Parietal lobe (tissue), 1 donor: ENCODE data around the gene TAL2. TPM values are rescaled to one million over a fixed set of nuclear protein-coding genes. Genes with fewer than 3 reads are reported as not detected.

Experiments used
- total RNA-seq: library from RNA; depleted of rRNA; stranded (reverse); fragments of >200 nt; gene quantifications from one replicate; pipeline ENCODE4 v1.2.3, GENCODE V29; 2014

The TAL2 gene
- total RNA-seq, result 6.3 TPM

DNA sequence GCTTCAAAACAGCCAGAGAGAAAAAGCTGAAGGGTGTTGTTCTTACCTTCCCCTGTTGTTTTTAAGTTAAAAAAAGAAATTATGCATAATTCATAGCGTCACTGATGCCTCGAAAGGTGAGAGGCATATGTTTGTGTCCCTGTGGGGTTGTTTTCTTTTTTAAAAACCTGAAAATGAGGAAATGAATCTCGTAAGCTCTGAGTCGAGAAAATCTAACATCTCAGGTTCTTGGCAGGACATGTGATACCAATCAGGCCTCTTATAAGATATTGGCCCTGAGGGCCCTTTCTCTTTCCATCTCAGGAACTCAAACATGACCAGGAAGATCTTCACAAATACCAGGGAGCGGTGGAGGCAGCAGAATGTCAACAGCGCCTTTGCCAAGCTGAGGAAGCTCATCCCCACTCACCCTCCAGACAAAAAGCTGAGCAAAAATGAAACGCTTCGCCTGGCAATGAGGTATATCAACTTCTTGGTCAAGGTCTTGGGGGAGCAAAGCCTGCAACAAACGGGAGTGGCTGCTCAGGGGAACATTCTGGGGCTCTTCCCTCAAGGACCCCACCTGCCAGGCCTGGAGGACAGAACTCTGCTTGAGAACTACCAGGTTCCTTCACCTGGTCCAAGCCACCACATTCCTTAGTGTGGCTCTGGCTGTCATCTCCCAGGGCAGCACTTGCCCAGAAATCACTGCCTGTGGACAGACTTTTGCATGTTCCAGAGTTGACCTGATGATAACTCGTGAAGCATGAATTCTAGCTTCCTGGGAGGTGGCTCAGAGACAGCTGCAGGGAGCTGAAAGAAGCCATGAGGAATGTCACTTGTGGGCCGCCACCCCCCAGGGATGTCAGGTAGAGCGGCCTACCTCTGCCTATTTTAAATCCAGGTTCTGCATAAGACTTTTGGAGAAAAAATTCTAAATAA lies at the start of gene TAL2:
Gene TAL2 (plus strand): TSS at position 274 of the 921 bp plus-strand sequence. CDS start 40 bp downstream, at position 314.

DNA sequence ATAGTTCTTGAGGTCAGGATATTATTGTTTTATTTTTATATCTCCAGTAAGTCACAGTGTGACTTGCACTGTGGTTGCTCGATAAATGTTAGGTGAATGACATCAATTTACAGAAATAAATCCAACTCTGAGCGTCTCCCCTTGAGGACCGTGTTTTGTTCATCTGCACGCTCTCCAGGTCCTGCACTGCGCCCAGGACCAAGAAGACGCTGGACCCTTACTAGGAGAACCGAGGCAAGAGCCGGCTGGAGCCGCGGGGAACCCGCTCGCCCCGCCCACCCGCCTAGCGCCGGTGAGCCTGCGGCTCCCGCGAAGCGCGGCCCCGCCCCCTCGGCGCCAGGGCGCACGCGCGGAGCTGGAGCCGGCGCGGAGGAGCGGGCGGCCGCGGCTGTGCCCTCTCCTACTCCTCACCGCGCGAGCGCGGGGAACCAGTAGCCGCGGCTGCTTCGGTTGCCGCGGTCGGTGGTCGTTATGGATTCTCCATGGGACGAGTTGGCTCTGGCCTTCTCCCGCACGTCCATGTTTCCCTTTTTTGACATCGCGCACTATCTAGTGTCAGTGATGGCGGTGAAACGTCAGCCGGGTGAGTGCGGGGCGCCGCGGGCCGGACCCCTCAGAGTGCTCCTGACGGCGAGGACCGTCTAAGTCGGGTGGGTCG lies 32.1 kb downstream of the TAL2 start, which contains the start of gene TMEM38B:
Gene TMEM38B (plus strand): TSS at position 352 of the 658 bp plus-strand sequence. CDS start 120 bp downstream, at position 472.

Other genes with a start within 250 kb of the TAL2 start
- 127 TPM for gene FSD1L, start 214.4 kb upstream of the TAL2 start, total RNA-seq
- 47.3 TPM for gene FKTN, start 104.3 kb upstream of the TAL2 start, total RNA-seq
- gene TMEM38B, start 32.1 kb downstream of the TAL2 start, total RNA-seq, result 17.5 TPM